Measurements from ENCODE around the gene PLXNA2.
A peak's percentile ranks its signal among the peaks of the same experiment; 100 is the strongest.

PLXNA2 gene

DNA sequence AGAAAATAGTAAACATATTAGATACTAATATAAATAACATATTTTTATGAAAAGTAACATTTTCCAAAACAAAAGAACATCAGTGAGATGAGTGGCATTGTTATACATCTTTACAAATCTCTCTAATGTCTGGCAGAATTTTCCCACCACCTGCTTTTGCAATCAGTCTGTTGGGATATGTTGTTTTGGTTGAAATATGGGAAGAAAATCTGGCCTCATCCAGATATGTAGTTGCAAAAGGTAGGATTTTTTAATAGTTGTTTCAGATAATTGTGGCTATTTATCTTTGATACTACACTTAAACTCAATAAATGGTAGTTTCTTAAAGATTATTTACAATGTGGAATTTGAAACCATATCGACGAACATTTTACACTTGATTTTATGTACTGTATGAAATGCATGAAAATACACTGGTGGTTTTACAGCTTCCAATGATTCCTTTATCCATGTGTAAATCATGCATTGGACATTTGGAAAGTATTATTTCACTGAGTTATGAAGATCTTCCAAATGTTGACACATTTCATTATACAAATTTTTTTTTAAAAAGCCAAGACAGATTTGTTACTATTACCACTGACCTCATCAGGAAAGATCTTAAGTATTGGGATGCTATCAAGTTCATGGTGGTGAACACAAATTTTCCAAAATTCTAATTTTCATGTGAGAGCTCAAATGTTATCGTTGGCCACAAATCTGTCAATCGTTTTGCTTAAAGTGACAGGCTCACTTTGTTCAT, 259.2 kb downstream of the PLXNA2 start:
- no peak for DNase-seq

DNA sequence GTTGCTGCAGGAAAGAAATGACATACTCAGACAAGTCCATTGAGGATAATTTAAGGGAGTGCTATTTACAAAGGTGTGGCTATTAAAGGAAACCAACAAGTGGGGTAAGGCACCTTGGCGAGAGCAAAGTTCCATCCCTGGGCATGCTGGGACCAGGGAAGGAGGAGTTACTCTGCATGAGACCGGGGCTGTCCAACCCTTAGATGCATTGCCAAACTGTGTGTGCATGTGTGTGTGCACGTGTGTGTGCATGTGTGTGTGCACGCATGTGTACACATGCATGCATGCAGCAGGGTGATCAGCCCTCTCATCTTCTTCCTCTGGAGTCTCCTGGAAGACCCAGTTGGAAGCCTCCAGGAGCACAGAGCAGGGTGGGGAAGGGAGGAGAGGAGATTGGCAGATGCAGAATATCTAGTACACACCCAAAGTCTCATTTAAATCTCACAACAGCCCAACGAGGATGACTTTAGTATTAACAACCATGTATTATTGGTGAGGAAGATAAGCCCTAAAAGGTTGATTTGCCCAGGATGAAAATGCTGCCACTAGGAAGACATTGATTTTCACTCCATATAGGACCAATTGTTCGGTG, 261.0 kb downstream of the PLXNA2 start:
- no peak for DNase-seq

DNA sequence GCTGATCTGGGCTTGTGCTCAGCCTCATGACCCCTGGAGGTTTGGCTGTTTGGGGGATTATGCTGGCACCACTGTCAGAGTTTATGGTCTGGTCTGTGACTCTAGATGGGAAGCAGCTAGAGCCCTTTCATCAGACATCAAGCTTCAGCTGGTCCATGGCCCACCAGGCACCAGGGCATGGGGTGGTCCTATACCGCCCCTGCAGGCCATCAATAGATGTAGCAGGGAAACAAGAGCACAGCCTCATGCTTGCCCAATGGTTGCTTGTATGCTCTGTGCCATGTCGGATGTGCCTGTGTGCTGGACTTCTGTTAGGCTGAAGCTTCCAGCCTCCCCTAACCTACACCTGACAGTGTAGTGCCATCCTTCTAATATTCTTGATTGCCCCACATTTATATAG, 262.2 kb downstream of the PLXNA2 start:
- peak; percentile 15 for DNase-seq

DNA sequence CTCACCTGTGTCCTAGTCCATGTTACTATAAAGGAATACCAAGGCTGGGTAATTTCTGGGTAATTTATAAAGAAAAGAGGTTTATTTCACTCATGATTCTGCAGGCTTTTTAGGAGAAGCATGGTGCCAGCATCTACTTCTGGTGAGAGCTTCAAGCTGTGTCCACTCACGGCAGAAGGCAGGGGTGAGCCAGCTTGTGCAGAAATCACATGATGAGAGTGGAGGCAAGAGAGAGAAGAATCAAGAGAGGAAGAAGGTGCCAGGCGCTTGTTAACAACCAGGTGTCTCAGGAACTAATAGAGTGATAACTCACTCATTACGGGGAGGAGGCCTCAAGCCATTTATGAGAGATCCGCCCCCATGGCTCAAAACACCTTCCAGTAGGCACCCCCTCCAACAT, 265.7 kb downstream of the PLXNA2 start:
- no peak for DNase-seq

DNA sequence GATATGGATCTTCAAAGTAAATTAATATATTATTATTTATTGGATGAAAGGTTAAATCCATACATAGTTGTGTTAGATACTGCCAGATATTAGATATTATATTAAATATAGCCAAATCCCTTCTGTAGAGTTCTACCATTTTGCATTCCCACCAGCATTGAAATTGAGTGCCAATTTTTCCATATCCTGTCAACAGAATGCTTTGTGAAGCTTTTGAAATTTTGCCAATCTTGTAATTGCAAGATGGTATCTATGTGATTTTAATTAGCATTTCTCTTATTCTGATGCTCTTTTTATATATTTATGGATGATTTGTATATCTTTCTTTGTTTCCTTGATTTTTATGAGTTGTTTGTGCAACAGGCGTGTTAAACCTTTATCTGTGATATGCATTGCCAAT, 266.3 kb downstream of the PLXNA2 start:
- DNase-seq, result no peak

GRCh38 chr1:207973898-207974568, 270.2 kb downstream of the PLXNA2 start:
- no peak for DNase-seq

GRCh38 chr1:207972337-207972736, 271.8 kb downstream of the PLXNA2 start:
- no peak for DNase-seq
